NCI-H2029 treated with DMSO at 0.1 percent for 48 hours (cell line): Measurements from ENCODE around the gene TM9SF4.
A peak's percentile ranks its signal among the peaks of the same experiment; 100 is the strongest.
"Not testable (repeated sequence)": the region's sequence is repeated elsewhere in the genome, so short reads cannot be mapped to it uniquely, and the experiment has no call there.

Experiments
- DNase-seq: peaks from one replicate; lab custom pipeline; 2025; lab: John Stamatoyannopoulos, UW

Gene TM9SF4

DNA sequence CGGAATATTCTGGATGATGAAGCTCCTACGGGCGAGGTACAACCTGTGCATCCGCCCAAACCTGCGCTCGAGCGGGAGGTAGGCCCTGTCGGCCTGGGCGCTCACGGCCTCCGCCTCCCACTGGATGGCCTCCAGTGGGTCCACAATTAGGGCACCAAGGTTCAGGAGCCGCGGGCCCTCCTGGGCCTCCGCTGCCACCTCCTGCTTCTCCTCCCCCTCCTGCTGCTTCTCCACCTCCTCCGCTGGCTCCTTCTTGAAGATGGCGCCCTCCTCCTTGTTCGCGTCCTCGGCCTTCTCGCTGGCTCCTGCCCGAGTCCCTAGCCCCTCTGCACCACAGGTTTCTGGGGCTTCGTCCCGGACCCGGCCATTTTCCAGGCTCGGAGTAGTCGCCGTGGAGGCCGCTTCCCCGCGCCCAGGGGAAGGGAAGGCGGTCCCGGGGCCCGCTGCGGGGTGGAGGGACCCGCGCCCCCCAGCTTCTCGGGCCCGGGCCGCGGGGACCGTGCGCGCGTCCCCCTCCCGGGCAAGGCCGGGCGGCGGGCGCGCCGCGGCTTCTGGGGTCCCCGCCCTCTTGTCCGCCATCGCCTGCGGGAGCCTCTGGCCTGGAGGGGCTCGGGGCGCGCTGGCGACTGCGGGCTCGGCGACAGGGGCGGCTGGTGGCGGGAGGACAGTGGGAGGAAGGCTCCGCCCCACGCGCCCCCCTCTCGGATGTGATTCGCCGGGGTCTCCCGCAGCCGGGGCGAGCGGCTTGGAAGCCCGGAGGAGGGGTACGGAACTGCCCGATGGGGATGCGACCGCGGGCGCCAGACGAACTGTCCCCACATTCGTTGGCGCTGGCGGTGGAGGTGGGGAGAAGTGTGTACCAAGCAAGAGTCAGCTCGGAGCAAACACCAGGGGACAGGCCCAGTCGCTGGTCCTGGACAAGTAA lies 80.4 kb downstream of the TM9SF4 start:
- DNase-seq: no peak

DNA sequence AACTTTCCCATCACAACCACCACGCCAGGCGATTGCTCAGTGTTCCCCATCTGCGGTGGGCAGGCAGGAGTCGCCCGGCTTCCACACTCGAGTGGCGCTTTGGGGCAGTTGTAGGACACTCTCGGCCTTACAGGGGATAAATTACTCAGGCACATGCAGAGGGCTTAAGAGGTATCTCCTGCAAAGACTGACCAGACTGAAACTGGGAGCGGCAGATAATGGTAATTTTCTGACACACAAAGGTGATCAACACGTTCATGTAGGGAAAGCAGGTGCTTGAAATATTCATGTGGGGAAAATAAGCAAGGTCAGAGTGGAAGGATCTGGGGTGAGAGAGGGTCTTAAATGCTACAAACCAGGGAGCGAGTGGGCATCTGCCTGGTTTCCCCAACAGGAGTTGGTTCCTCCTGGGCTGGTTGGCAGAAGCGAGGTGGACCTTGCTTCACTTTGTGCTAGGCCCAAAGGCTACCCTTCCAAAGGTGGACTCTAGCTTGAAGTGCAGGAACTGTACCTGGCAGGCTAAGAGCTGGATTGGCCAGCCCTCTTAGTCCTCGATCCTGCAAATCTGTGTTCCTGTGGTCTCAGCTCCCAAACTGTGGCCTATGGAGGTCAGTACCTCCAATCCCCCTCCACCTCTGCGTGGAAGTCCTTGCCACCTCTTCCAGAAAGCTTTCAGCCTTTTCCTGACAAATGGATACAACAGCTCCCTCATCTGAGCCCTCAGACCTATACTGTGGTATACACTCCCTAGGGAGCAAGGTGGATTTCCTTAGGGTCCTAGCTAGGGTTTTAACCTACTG lies 81.3 kb downstream of the TM9SF4 start:
- DNase-seq: no peak

DNA sequence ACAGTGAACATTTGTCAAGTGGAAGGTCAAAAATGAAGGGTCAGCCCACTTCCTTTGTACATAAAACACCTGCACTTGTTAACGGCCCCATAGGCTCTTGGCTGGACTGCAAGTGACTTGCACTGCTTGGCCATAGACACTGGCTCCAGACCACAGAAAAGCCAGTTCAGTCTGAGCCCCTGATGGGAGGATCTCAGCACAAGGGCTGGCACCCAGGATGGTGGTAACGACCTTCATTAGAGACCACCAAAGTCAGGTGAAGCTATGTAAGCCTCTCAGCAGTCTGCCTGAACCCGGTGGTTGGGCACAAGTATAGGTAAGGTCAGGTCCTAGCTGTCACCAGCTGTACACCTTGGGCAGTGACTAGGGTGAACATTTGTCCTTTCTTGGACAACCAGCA lies 81.9 kb downstream of the TM9SF4 start:
- DNase-seq: no peak

DNA sequence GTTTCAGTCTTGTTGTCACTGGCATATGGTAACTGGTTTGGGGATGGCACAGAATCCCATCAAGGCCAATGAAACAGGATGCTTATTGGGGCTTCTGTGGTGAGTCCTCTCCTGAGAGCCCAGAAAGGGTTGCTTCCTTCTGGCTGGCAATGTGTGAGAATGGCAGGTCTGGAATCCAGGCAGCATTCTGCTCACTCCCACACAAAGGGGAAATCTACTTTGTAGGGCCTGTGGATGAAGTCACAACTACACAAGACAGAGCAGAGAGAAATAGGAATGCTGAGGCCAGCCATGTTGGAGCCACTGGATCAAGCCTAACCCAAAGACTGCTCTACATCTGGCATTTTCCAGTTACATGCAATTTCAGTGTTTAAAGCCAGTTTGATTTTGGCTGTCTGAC lies 82.4 kb downstream of the TM9SF4 start:
- no peak for DNase-seq

DNA sequence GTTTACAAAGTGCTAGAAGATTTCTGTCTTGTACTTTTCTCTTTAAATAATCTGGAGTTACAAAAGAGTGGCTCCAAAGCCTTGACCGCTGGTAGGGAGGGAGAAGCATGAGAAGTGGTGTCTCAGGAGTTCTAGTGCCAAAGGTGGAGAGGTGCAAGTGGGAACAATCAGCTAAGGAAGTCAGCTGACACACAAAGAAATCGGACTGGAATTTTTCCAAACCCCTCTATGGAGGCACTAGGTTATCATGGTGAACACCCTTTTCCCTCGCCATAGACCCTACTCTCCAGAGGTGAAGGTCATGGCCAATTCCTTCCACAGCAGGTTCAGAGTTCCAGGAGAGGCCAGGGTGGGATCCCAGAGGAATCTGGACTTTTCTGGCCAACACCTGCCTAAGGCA lies 83.2 kb downstream of the TM9SF4 start:
- no peak for DNase-seq

GRCh38 chr20:32193336-32193735 lies 83.8 kb downstream of the TM9SF4 start:
- not testable (repeated sequence) for DNase-seq

DNA sequence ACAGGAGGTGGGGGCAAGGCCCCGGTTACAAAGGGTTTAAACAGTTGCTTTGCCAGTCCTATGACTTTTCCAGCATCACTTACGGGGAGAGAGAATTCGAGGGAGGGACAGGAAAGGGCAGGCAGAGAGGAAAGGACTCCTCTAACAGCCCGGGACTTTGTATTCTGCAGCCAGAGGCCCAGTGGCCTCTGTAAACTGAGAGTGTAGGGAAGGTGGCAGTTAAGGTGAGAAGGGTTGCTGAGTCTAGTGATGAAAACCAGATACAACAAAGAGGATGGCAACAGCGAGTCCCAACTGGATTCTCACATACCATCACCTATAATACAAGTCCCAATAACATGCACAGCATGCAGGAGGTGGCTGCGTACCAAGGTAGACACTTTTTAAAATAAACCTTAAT lies 84.5 kb downstream of the TM9SF4 start:
- no peak for DNase-seq

- DNase-seq: peak; percentile 69
Measured at GRCh38 chr20:32195581-32195980, 86.1 kb downstream of the TM9SF4 start.

- DNase-seq: not testable (repeated sequence)
Measured at GRCh38 chr20:32196613-32197012, 87.1 kb downstream of the TM9SF4 start.

GRCh38 chr20:32197136-32197535 lies 87.6 kb downstream of the TM9SF4 start:
- DNase-seq: not testable (repeated sequence)

DNA sequence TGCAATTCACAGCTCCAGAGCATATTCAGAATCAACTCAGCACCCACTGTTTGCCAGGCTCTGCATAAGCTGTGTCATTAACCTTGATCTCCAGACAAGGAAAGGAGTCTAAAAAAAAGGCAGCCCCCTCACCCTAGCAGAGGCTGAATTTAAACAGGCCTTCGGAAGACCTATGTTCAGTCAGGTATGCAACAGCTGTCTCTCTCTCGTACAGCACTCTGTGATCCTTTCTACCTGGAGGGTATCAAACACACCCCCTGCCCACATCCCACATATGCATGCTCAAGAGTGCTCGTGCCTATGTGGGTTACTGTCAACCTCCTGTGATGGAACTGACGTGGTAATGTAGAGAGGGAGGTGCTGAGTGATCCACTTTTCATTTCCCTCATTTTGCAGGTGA lies 89.5 kb downstream of the TM9SF4 start:
- no peak for DNase-seq

DNA sequence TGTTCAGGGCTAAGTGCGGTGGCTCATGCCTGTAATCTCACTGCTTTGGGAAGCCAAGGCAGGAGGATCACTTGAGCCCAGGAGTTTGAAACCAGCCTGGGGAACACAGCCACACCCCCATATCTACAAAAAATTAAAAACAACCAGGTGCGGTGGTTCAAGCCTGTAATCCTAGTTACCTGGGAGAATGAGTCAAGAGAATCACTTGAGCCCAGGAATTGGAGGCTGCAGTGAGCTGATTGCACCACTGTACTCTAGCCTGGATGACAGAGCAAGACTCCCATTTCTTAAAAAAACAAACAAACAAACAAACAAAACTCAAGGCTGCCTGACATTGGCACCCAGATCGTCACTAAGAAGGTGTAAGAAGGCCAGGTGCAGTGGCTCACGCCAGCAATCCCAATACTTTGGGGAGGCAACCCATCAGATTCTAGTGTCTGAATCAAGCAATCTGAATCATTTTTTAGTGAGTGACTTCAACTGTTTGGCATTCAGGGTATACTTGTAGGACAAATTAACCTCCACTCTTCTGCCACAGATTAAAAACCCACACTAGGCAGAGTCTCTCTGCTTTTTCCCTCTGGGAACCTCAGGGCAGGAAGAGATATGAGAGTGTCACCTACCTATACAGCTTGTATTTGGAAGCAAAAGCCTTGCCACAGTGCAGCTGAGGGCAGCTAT lies 91.9 kb downstream of the TM9SF4 start:
- DNase-seq: no peak

DNA sequence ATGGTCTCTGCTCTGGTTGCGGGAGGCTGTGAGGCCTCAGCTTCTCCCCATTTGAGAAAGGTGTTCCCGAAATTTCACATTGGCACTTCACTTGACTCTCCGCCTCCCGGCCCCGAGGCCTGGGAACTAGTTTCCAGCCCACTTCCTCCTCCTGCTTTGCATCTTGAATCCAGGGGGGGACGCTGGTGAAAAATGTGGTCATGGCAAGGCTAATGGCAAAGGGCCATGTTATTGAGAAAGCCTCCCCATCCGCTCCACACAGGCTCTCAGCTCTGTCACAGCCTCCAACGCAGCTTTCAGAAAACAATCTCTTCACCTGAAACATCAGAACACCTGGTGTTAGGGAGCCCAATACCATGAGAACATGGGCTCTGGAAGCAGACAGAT lies 92.5 kb downstream of the TM9SF4 start:
- DNase-seq: no peak

GRCh38 chr20:32203356-32204204 lies 94.1 kb downstream of the TM9SF4 start:
- DNase-seq: no peak

GRCh38 chr20:32204205-32205109 lies 94.9 kb downstream of the TM9SF4 start:
- DNase-seq: no peak

- no peak for DNase-seq
Measured at GRCh38 chr20:32205110-32205842, 95.8 kb downstream of the TM9SF4 start.

DNA sequence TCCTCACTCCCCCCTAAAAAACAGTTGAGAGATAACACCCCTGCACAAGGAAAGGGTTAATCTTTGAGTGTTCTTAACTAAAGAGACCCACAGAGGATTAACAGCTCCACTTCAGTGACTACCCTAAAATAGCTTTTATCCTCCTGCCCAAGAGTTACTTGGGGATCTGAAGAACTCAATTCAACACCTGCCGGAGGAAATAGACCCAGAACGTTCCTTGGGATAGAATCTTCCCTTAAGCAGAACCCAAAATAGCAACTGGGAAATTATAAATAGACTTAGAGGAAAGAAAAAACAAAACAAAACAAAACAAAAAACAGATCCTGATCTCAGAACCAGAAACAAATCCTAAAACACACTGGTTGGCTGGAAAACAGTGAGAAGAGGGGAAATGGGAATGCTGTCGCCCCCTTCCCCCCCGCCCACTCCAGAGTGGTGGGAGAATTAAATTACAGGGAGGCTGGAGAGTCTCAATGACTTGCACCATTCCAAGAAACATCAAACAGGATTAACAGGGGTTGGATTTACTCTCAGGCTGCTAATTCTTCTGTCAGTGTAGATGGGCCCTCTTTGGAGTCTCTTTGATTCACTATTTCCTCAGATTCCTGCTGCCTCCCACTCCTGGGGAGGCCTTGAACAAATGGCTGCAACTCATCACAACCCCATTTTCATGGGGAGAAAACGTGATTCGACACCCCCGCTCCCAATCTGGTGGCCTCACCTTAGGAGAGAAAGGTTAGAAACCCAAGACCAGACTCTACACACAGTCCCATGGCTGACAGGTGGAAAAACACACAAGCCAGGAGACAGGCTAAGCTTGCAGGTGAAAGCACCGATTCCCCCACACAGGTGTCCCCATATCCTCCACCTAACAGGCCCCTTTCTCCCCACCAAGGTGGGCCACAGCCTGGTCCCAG lies 96.6 kb downstream of the TM9SF4 start:
- no peak for DNase-seq

DNA sequence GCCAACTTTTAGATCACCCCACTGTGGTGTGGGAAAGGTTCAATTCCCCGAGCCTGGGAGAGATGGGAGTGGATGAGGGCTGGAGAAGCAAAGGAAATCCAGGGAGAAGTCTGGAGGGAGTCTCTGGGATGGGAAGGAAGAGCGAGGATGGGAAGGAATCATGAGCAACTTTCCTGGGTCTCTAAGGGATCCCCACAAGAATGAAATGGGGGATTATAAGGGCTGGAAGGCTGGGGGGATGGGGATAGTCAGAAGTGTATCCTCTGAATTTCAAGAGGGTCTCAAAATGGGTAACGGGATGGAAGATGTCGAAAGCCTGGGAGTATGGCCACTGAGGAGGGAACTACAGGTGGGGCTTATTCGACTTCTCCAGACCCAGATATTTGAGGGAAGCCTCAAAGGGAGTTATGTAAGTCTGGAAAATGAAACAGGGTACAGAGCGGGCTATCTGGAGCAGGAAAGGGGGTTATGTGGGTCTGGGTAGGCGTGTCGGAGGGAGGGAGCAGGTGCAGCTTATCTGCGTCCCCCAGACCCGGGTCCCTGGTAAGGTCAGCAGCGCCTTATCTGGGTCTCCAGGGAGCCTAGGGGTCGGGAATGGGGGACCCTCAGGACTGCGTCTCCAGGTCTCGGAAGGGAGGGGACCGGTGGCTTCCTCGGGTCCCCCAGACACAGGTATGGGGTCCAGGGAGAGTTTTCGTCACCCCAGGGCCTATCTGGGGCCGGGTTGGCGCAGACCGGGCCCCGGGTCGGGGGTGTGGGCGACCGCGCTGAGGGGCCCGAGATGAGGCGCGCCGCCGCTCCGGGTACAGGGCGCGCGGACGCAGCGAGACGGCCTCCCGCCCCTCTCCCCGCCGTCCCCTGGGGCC lies 97.5 kb downstream of the TM9SF4 start:
- no peak for DNase-seq
